ENCODE measurements around the gene HNRNPLL. TPM values are rescaled to one million over a fixed set of nuclear protein-coding genes. Genes with fewer than 3 reads are reported as not detected.
"Not testable (repeated sequence)": the region's sequence is repeated elsewhere in the genome, so short reads cannot be mapped to it uniquely, and the experiment has no call there.

The HNRNPLL gene
- total RNA-seq, 1 donor from 2014 or later, result 79.8 TPM

GRCh38 chr2:38648107-38648761 is 45.5 kb upstream of the HNRNPLL start:
- TF ChIP-seq CTCF (IDR thresholded peaks at IDR 0.05; ENCODE audit: partially characterized antibody, unreplicated experiment), result no peak
- no peak overlapping the region for H3K27ac Mint-ChIP-seq (ENCODE audit: unreplicated experiment)
- no peak overlapping the region for H3K4me3 Mint-ChIP-seq (ENCODE audit: unreplicated experiment)
- H3K4me1 Mint-ChIP-seq (ENCODE audit: low read depth, unreplicated experiment), result peaks cover 8% of the 10 kb centered on the region
- H3K36me3 Mint-ChIP-seq (ENCODE audit: unreplicated experiment), result no peaks in the 10 kb centered on the region
- no peak for DNase-seq
- peaks cover 2% of the 10 kb centered on the region for H3K9me3 Mint-ChIP-seq (ENCODE audit: unreplicated experiment)
- H3K27me3 Mint-ChIP-seq (ENCODE audit: unreplicated experiment), result peaks cover 3% of the 10 kb centered on the region

- H3K36me3 Mint-ChIP-seq (ENCODE audit: unreplicated experiment); H3K4me3 Mint-ChIP-seq (ENCODE audit: unreplicated experiment); DNase-seq; H3K9me3 Mint-ChIP-seq (ENCODE audit: unreplicated experiment); H3K4me1 Mint-ChIP-seq (ENCODE audit: low read depth, unreplicated experiment); H3K27me3 Mint-ChIP-seq (ENCODE audit: unreplicated experiment); H3K27ac Mint-ChIP-seq (ENCODE audit: unreplicated experiment): not testable (repeated sequence)
These were observed 41.2 kb upstream of the HNRNPLL start for GRCh38 chr2:38643683-38644511.

GRCh38 chr2:38643021-38643671 is 40.4 kb upstream of the HNRNPLL start:
- Mint-ChIP-seq H3K27me3 (ENCODE audit: unreplicated experiment) (peaks cover 3% of the 10 kb centered on the region), H3K36me3 (ENCODE audit: unreplicated experiment) (no peaks in the 10 kb centered on the region), H3K4me1 (ENCODE audit: low read depth, unreplicated experiment) (no peaks in the 10 kb centered on the region), H3K27ac (ENCODE audit: unreplicated experiment) (no peak overlapping the region), H3K9me3 (ENCODE audit: unreplicated experiment) (peaks cover 5% of the 10 kb centered on the region), H3K4me3 (ENCODE audit: unreplicated experiment) (no peak overlapping the region)
- no peak for DNase-seq
- no peak for TF ChIP-seq CTCF (IDR thresholded peaks at IDR 0.05; ENCODE audit: partially characterized antibody, unreplicated experiment)

GRCh38 chr2:38642373-38643017 is 39.8 kb upstream of the HNRNPLL start:
- not testable (repeated sequence) for H3K27me3 Mint-ChIP-seq (ENCODE audit: unreplicated experiment); H3K9me3 Mint-ChIP-seq (ENCODE audit: unreplicated experiment); H3K4me1 Mint-ChIP-seq (ENCODE audit: low read depth, unreplicated experiment); H3K27ac Mint-ChIP-seq (ENCODE audit: unreplicated experiment); DNase-seq; H3K4me3 Mint-ChIP-seq (ENCODE audit: unreplicated experiment); H3K36me3 Mint-ChIP-seq (ENCODE audit: unreplicated experiment)

GRCh38 chr2:38636069-38636468 is 33.3 kb upstream of the HNRNPLL start:
- H3K9me3 Mint-ChIP-seq (ENCODE audit: unreplicated experiment), result no peaks in the 10 kb centered on the region
- H3K36me3 Mint-ChIP-seq (ENCODE audit: unreplicated experiment), result no peaks in the 10 kb centered on the region
- no peaks in the 10 kb centered on the region for H3K27me3 Mint-ChIP-seq (ENCODE audit: unreplicated experiment)
- DNase-seq, result no peak
- H3K27ac Mint-ChIP-seq (ENCODE audit: unreplicated experiment), result no peak overlapping the region
- H3K4me3 Mint-ChIP-seq (ENCODE audit: unreplicated experiment), result no peak overlapping the region
- H3K4me1 Mint-ChIP-seq (ENCODE audit: low read depth, unreplicated experiment), result no peaks in the 10 kb centered on the region
- no peak for TF ChIP-seq CTCF (IDR thresholded peaks at IDR 0.05; ENCODE audit: partially characterized antibody, unreplicated experiment)
